ENCODE data around the gene CTAGE1.

DNA sequence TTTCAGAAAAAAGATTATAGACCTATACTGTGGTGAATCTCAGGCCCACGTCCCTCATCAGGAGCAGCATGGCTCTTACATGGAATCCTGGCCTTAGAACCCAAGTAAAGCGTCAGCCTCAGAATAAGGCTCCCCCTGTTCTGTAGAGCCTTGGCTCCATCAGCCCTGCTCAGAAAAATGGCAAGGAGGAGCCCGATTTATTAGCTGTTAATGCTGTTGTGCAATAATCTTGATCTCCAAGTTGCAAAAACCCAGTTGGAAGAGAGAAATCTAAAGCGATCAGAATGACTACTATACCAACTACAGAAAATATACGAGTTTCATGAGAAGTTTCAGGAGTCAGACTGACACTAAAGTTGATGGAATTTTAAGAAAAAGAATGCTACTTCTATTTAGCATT is 35.6 kb upstream of the CTAGE1 start:
- TF ChIP-seq, protein P1, sequence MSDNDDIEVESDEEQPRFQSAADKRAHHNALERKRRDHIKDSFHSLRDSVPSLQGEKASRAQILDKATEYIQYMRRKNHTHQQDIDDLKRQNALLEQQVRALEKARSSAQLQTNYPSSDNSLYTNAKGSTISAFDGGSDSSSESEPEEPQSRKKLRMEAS (IDR thresholded peaks at IDR 0.05; ENCODE audit: low read depth, low read length), result no peak
- TF ChIP-seq, protein P2, sequence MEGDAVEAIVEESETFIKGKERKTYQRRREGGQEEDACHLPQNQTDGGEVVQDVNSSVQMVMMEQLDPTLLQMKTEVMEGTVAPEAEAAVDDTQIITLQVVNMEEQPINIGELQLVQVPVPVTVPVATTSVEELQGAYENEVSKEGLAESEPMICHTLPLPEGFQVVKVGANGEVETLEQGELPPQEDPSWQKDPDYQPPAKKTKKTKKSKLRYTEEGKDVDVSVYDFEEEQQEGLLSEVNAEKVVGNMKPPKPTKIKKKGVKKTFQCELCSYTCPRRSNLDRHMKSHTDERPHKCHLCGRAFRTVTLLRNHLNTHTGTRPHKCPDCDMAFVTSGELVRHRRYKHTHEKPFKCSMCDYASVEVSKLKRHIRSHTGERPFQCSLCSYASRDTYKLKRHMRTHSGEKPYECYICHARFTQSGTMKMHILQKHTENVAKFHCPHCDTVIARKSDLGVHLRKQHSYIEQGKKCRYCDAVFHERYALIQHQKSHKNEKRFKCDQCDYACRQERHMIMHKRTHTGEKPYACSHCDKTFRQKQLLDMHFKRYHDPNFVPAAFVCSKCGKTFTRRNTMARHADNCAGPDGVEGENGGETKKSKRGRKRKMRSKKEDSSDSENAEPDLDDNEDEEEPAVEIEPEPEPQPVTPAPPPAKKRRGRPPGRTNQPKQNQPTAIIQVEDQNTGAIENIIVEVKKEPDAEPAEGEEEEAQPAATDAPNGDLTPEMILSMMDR (IDR thresholded peaks at IDR 0.05; ENCODE audit: low read depth, low read length), result no peak

All from NB4 (cell line).